HEK293 (cell line): Measurements from ENCODE around the gene WDTC1.

Experiments
- KLF8 ChIP-seq: fragments of 450-650 bp; formaldehyde crosslinking; IDR thresholded peaks from 2 replicates; pipeline ENCODE4 v1.5.1; 2016; ENCODE audit warnings: missing biosample characterization, missing genetic modification characterization
- TRIM28 ChIP-seq: IDR thresholded peaks from 2 replicates; pipeline ENCODE4 v1.6.1; 2011; ENCODE audit warnings: low read length, control low read depth, borderline replicate concordance
- WT1 ChIP-seq: fragments of 450-650 bp; formaldehyde crosslinking; IDR thresholded peaks from 2 replicates; pipeline ENCODE4 v1.5.1; 2016; ENCODE audit warnings: missing biosample characterization, missing genetic modification characterization
- ZBTB1 ChIP-seq: fragments of 450-650 bp; formaldehyde crosslinking; IDR thresholded peaks from 2 replicates; pipeline ENCODE4 v1.5.1; 2016; ENCODE audit warnings: missing biosample characterization, missing genetic modification characterization
- ZFP37 ChIP-seq: fragments of 450-650 bp; formaldehyde crosslinking; IDR thresholded peaks from 2 replicates; pipeline ENCODE4 v1.5.1; 2016; ENCODE audit warnings: missing biosample characterization, missing genetic modification characterization
- ZNF10 ChIP-seq: fragments of 450-650 bp; formaldehyde crosslinking; IDR thresholded peaks from 2 replicates; pipeline ENCODE4 v1.5.1; 2017; ENCODE audit warnings: missing biosample characterization, missing genetic modification characterization
- ZNF184 ChIP-seq: fragments of 450-650 bp; IDR thresholded peaks from 2 replicates; pipeline ENCODE4 v1.5.1; 2018; ENCODE audit warnings: missing biosample characterization, mild to moderate bottlenecking, missing genetic modification characterization
- ZNF274 ChIP-seq, 2 experiments: fragments of 200-500 bp in 1 of 2; fragments of 450-650 bp in 1 of 2; sonication (Bioruptor generic) in 1 of 2; formaldehyde crosslinking in 1 of 2; IDR thresholded peaks; 2 replicates each; pipeline versions ENCODE4 v1.5.1 to v1.6.1; 2014 to 2016; ENCODE audit warnings: borderline replicate concordance in 1 of 2, inconsistent platforms in 1 of 2, low read length in 1 of 2, missing biosample characterization in 1 of 2, missing genetic modification characterization in 1 of 2
- ZNF302 ChIP-seq: fragments of 450-650 bp; formaldehyde crosslinking; IDR thresholded peaks from 2 replicates; pipeline ENCODE4 v1.5.1; 2016; ENCODE audit warnings: missing biosample characterization, missing genetic modification characterization, low read depth
- ZNF311 ChIP-seq: fragments of 450-650 bp; formaldehyde crosslinking; IDR thresholded peaks from 2 replicates; pipeline ENCODE4 v1.5.1; 2017; ENCODE audit warnings: missing biosample characterization, missing genetic modification characterization, borderline replicate concordance
- ZNF324 ChIP-seq: fragments of 450-650 bp; formaldehyde crosslinking; IDR thresholded peaks from 2 replicates; pipeline ENCODE4 v1.5.1; 2016; ENCODE audit warnings: missing biosample characterization, missing genetic modification characterization
- ZNF335 ChIP-seq: fragments of 450-650 bp; formaldehyde crosslinking; conservative IDR thresholded peaks from 2 replicates; pipeline ENCODE4 v1.5.1; 2016; ENCODE audit warnings: missing biosample characterization, missing genetic modification characterization
- ZNF341 ChIP-seq: fragments of 450-650 bp; formaldehyde crosslinking; IDR thresholded peaks from 2 replicates; pipeline ENCODE4; 2016; ENCODE audit warnings: low read depth, missing biosample characterization, missing genetic modification characterization
- ZNF37A ChIP-seq: fragments of 450-650 bp; IDR thresholded peaks from 2 replicates; pipeline ENCODE4 v1.5.1; 2018; ENCODE audit warnings: missing biosample characterization, missing genetic modification characterization
- ZNF433 ChIP-seq: fragments of 450-650 bp; formaldehyde crosslinking; IDR thresholded peaks from 2 replicates; pipeline ENCODE4 v1.5.1; 2016; ENCODE audit warnings: missing biosample characterization, missing genetic modification characterization, low read depth
- ZNF48 ChIP-seq: fragments of 450-650 bp; formaldehyde crosslinking; IDR thresholded peaks from 2 replicates; pipeline ENCODE4 v1.5.1; 2016; ENCODE audit warnings: missing biosample characterization, missing genetic modification characterization
- ZNF530 ChIP-seq: fragments of 450-650 bp; formaldehyde crosslinking; IDR thresholded peaks from 2 replicates; pipeline ENCODE4 v1.5.1; 2016; ENCODE audit warnings: low read depth, missing biosample characterization, missing genetic modification characterization
- ZNF555 ChIP-seq: fragments of 450-650 bp; formaldehyde crosslinking; conservative IDR thresholded peaks from 2 replicates; pipeline ENCODE4 v1.5.1; 2017; ENCODE audit warnings: missing biosample characterization, mild to moderate bottlenecking, missing genetic modification characterization, inconsistent platforms
- ZNF558 ChIP-seq: fragments of 450-650 bp; formaldehyde crosslinking; IDR thresholded peaks from 2 replicates; pipeline ENCODE4 v1.5.1; 2016; ENCODE audit warnings: missing biosample characterization, missing genetic modification characterization
- ZNF600 ChIP-seq: fragments of 450-650 bp; formaldehyde crosslinking; IDR thresholded peaks from 2 replicates; pipeline ENCODE4 v1.5.1; 2016; ENCODE audit warnings: missing biosample characterization, missing genetic modification characterization
- ZNF701 ChIP-seq: fragments of 450-650 bp; formaldehyde crosslinking; IDR thresholded peaks from 2 replicates; pipeline ENCODE4 v1.5.1; 2016; ENCODE audit warnings: missing biosample characterization, missing genetic modification characterization
- ZNF768 ChIP-seq: fragments of 450-650 bp; formaldehyde crosslinking; IDR thresholded peaks from 2 replicates; pipeline ENCODE4 v1.5.1; 2018; ENCODE audit warnings: missing biosample characterization, mild to moderate bottlenecking, missing genetic modification characterization
- ZNF843 ChIP-seq: fragments of 450-650 bp; formaldehyde crosslinking; IDR thresholded peaks from 2 replicates; pipeline ENCODE4 v1.5.1; 2016; ENCODE audit warnings: missing biosample characterization, missing genetic modification characterization
- TF ChIP-seq, protein P1 (sequence below): sonication (generic); formaldehyde crosslinking; IDR thresholded peaks from 2 replicates; pipeline ENCODE4 v1.8.1; 2022; ENCODE audit warnings: mild to moderate bottlenecking, moderate library complexity, missing genetic modification reagents
- TF ChIP-seq, protein P2 (sequence below): fragments of 450-650 bp; formaldehyde crosslinking; IDR thresholded peaks from 2 replicates; pipeline ENCODE4 v1.5.1; 2017; ENCODE audit warnings: missing biosample characterization, mild to moderate bottlenecking, missing genetic modification characterization, moderate library complexity
- TF ChIP-seq, protein P3 (sequence below): fragments of 450-650 bp; formaldehyde crosslinking; IDR thresholded peaks from 2 replicates; pipeline ENCODE4 v1.5.1; 2016; ENCODE audit warnings: missing biosample characterization, missing genetic modification characterization
- TF ChIP-seq, protein P4 (sequence below): fragments of 450-650 bp; formaldehyde crosslinking; IDR thresholded peaks from 2 replicates; pipeline ENCODE4 v1.5.1; 2016; ENCODE audit warnings: missing biosample characterization, missing genetic modification characterization
- TF ChIP-seq, protein P5 (sequence below): fragments of 450-650 bp; formaldehyde crosslinking; IDR thresholded peaks from 2 replicates; pipeline ENCODE4 v1.5.1; 2016; ENCODE audit warnings: missing biosample characterization, missing genetic modification characterization, low read depth

WDTC1 gene

GRCh38 chr1:27234049-27234882 is at the start of gene WDTC1 (continued):
- TF ChIP-seq, protein P1, sequence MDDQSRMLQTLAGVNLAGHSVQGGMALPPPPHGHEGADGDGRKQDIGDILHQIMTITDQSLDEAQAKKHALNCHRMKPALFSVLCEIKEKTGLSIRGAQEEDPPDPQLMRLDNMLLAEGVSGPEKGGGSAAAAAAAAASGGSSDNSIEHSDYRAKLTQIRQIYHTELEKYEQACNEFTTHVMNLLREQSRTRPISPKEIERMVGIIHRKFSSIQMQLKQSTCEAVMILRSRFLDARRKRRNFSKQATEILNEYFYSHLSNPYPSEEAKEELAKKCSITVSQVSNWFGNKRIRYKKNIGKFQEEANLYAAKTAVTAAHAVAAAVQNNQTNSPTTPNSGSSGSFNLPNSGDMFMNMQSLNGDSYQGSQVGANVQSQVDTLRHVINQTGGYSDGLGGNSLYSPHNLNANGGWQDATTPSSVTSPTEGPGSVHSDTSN (CRISPR knock-in tag): no peak
- TF ChIP-seq ZNF324 (tag by site-specific recombination) (no peak; the same call in 1 of the 2 replicates), ZBTB1 (tag by site-specific recombination) (no peak), ZNF274 (IDR thresholded peaks at IDR 0.05; ENCODE audit: low read length) (no peak), ZNF274 (tag by site-specific recombination; IDR thresholded peaks at IDR 0.05; ENCODE audit: borderline replicate concordance) (no peak), ZNF768 (tag by site-specific recombination) (no peak), ZFP37 (tag by site-specific recombination) (no peak), ZNF558 (tag by site-specific recombination) (no peak), ZNF37A (tag by site-specific recombination) (no peak), ZNF10 (tag by site-specific recombination) (no peak), WT1 (tag by site-specific recombination) (peak; percentile 61; the same call in 1 of the 2 replicates), ZNF843 (tag by site-specific recombination) (peak; percentile 64), ZNF701 (tag by site-specific recombination) (no peak), ZNF555 (tag by site-specific recombination) (no peak), ZNF184 (no peak), ZNF341 (tag by site-specific recombination) (peak; percentile 96), ZNF311 (tag by site-specific recombination) (no peak), TRIM28 (no peak), KLF8 (peak; percentile 88), ZNF335 (tag by site-specific recombination) (peak; percentile 83), ZNF600 (tag by site-specific recombination) (no peak), ZNF302 (tag by site-specific recombination) (no peak), ZNF530 (tag by site-specific recombination) (no peak), ZNF48 (tag by site-specific recombination) (no peak), ZNF433 (tag by site-specific recombination) (no peak)
- TF ChIP-seq, protein P2, sequence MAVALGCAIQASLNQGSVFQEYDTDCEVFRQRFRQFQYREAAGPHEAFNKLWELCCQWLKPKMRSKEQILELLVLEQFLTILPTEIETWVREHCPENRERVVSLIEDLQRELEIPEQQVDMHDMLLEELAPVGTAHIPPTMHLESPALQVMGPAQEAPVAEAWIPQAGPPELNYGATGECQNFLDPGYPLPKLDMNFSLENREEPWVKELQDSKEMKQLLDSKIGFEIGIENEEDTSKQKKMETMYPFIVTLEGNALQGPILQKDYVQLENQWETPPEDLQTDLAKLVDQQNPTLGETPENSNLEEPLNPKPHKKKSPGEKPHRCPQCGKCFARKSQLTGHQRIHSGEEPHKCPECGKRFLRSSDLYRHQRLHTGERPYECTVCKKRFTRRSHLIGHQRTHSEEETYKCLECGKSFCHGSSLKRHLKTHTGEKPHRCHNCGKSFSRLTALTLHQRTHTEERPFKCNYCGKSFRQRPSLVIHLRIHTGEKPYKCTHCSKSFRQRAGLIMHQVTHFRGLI (tag by site-specific recombination): peak; percentile 44; the same call in 1 of the 2 replicates
- TF ChIP-seq, protein P3, sequence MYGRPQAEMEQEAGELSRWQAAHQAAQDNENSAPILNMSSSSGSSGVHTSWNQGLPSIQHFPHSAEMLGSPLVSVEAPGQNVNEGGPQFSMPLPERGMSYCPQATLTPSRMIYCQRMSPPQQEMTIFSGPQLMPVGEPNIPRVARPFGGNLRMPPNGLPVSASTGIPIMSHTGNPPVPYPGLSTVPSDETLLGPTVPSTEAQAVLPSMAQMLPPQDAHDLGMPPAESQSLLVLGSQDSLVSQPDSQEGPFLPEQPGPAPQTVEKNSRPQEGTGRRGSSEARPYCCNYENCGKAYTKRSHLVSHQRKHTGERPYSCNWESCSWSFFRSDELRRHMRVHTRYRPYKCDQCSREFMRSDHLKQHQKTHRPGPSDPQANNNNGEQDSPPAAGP (tag by site-specific recombination): peak; percentile 88; the same call in 1 of the 2 replicates
- TF ChIP-seq, protein P4, sequence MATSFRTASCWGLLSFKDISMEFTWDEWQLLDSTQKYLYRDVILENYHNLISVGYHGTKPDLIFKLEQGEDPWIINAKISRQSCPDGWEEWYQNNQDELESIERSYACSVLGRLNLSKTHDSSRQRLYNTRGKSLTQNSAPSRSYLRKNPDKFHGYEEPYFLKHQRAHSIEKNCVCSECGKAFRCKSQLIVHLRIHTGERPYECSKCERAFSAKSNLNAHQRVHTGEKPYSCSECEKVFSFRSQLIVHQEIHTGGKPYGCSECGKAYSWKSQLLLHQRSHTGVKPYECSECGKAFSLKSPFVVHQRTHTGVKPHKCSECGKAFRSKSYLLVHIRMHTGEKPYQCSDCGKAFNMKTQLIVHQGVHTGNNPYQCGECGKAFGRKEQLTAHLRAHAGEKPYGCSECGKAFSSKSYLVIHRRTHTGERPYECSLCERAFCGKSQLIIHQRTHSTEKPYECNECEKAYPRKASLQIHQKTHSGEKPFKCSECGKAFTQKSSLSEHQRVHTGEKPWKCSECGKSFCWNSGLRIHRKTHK (tag by site-specific recombination): no peak
- TF ChIP-seq, protein P5, sequence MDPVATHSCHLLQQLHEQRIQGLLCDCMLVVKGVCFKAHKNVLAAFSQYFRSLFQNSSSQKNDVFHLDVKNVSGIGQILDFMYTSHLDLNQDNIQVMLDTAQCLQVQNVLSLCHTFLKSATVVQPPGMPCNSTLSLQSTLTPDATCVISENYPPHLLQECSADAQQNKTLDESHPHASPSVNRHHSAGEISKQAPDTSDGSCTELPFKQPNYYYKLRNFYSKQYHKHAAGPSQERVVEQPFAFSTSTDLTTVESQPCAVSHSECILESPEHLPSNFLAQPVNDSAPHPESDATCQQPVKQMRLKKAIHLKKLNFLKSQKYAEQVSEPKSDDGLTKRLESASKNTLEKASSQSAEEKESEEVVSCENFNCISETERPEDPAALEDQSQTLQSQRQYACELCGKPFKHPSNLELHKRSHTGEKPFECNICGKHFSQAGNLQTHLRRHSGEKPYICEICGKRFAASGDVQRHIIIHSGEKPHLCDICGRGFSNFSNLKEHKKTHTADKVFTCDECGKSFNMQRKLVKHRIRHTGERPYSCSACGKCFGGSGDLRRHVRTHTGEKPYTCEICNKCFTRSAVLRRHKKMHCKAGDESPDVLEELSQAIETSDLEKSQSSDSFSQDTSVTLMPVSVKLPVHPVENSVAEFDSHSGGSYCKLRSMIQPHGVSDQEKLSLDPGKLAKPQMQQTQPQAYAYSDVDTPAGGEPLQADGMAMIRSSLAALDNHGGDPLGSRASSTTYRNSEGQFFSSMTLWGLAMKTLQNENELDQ (tag by site-specific recombination): no peak
